SK-N-SH (cell line): Measurements from ENCODE around the gene GPSM3. TPM values are rescaled to one million over a fixed set of nuclear protein-coding genes. Genes with fewer than 3 reads are reported as not detected.

Experiments used
- CTCF ChIA-PET: fragments of 300-600, 350-600 bp; formaldehyde crosslinking; extraction: SDS; loops from one replicate; lab custom pipeline; 2021; lab: Yijun Ruan, JAX
- POLR2A ChIA-PET: fragments of 350-600 bp; sonication (Branson Sonifier 250); formaldehyde crosslinking; extraction: SDS; loops from one replicate; lab custom pipeline; 2020; ENCODE audit warnings: antibody characterized with exemption, inconsistent platforms; lab: Yijun Ruan, JAX
- DNase-seq: peaks from one replicate; pipeline ENCODE4 v3.0.0; 2012
- H2AFZ ChIP-seq: fragments of 200-600 bp; sonication (generic); 2 replicates; pipeline ENCODE4 v1.8.1; 2016; ENCODE audit warnings: antibody characterized with exemption, mild to moderate bottlenecking, low read depth
- H3F3A ChIP-seq: fragments of 200-600 bp; sonication (generic); replicated peaks from 2 replicates; pipeline ENCODE3; 2016; ENCODE audit warnings: antibody characterized with exemption, mild to moderate bottlenecking; ENCODE audit not compliant: insufficient read depth
- H3K27ac ChIP-seq, 2 experiments: fragments of 200-500 bp in 1 of 2; fragments of 200-600 bp in 1 of 2; sonication (Bioruptor generic) in 1 of 2; sonication (generic), shearing (Covaris generic) in 1 of 2; 2 replicates each; pipeline versions ENCODE4 v1.5.1 to v1.6.1; 2014 to 2016; ENCODE audit warnings: low read depth in 2 of 2, inconsistent platforms in 1 of 2, low read length in 1 of 2, mild to moderate bottlenecking in 1 of 2, mixed read lengths in 1 of 2
- H3K27me3 ChIP-seq: fragments of 200-600 bp; sonication (generic), shearing (Covaris generic); 2 replicates; pipeline ENCODE4 v1.6.1; 2016; ENCODE audit warnings: mixed run types; ENCODE audit not compliant: insufficient read depth
- H3K36me3 ChIP-seq, 2 experiments: fragments of 200-500 bp in 1 of 2; fragments of 200-600 bp in 1 of 2; sonication (Bioruptor generic) in 1 of 2; sonication (generic) in 1 of 2; replicated peaks in 1 of 2; 2 replicates each; pipeline versions ENCODE3 to v1.5.1; 2014 to 2016; ENCODE audit warnings: low read length in 1 of 2, mild to moderate bottlenecking in 1 of 2; ENCODE audit not compliant: insufficient read depth in 2 of 2, control insufficient read depth in 1 of 2
- H3K4me1 ChIP-seq, 2 experiments: fragments of 200-500 bp in 1 of 2; fragments of 200-600 bp in 1 of 2; sonication (Bioruptor generic) in 1 of 2; sonication (generic), shearing (Covaris generic) in 1 of 2; 2 replicates each; pipeline versions ENCODE4 v1.5.1 to v1.6.1; 2014 to 2016; ENCODE audit warnings: low read depth in 1 of 2, low read length in 1 of 2, mixed run types in 1 of 2; ENCODE audit not compliant: insufficient read depth in 2 of 2, control insufficient read depth in 1 of 2
- H3K4me2 ChIP-seq: fragments of 200-600 bp; sonication (generic), shearing (Covaris generic); 2 replicates; pipeline ENCODE4 v1.6.1; 2017; ENCODE audit warnings: mixed run types
- H3K4me3 ChIP-seq, 2 experiments: fragments of 200-500 bp in 1 of 2; fragments of 200-600 bp in 1 of 2; sonication (Bioruptor generic) in 1 of 2; sonication (generic), shearing (Covaris generic) in 1 of 2; 2 replicates each; pipeline versions ENCODE4 v1.5.1 to v1.8.1; 2014 to 2016; ENCODE audit warnings: low read depth in 2 of 2, inconsistent platforms in 1 of 2, low read length in 1 of 2, mild to moderate bottlenecking in 1 of 2, mixed read lengths in 1 of 2, moderate library complexity in 1 of 2
- H3K79me2 ChIP-seq: fragments of 200-600 bp; sonication (generic); 2 replicates; pipeline ENCODE4 v1.8.1; 2017; ENCODE audit warnings: mild to moderate bottlenecking; ENCODE audit not compliant: insufficient read depth
- H3K9ac ChIP-seq: fragments of 200-600 bp; sonication (generic); 2 replicates; pipeline ENCODE4 v1.6.1; 2017; ENCODE audit warnings: mixed run types
- H3K9me2 ChIP-seq: fragments of 200-600 bp; sonication (generic); 2 replicates; pipeline ENCODE4 v1.6.1; 2017; ENCODE audit warnings: mixed run types
- H3K9me3 ChIP-seq: fragments of 200-600 bp; sonication (generic); 2 replicates; pipeline ENCODE4 v1.6.1; 2017; ENCODE audit warnings: mixed run types, mild to moderate bottlenecking, moderate library complexity
- H4K20me1 ChIP-seq: fragments of 200-600 bp; sonication (generic); 2 replicates; pipeline ENCODE4 v1.6.1; 2017; ENCODE audit warnings: mild to moderate bottlenecking, mixed run types; ENCODE audit not compliant: insufficient read depth
- CHD2 ChIP-seq: fragments of 150-350 bp; IDR thresholded peaks from 2 replicates; pipeline ENCODE4 v1.6.1; 2018; ENCODE audit warnings: low read length; ENCODE audit not compliant: partially characterized antibody
- ELF1 ChIP-seq: IDR thresholded peaks from 2 replicates; pipeline ENCODE4 v1.4.0; 2012
- JUND ChIP-seq: IDR thresholded peaks from 2 replicates; pipeline ENCODE4 v1.4.0; 2012
- MXI1 ChIP-seq: IDR thresholded peaks from 2 replicates; pipeline ENCODE4 v1.6.1; 2012; ENCODE audit warnings: mild to moderate bottlenecking, low read depth, low read length, improper control_type of control experiment
- NFIC ChIP-seq: IDR thresholded peaks from 2 replicates; pipeline ENCODE4 v1.4.0; 2012; ENCODE audit warnings: borderline replicate concordance
- NRF1 ChIP-seq: IDR thresholded peaks from 2 replicates; pipeline ENCODE4 v1.6.1; 2012; ENCODE audit warnings: low read depth, mild to moderate bottlenecking, low read length
- POLR2AphosphoS5 ChIP-seq: IDR thresholded peaks from 2 replicates; pipeline ENCODE4 v1.6.1; 2012; ENCODE audit warnings: low read depth, low read length
- RFX5 ChIP-seq: IDR thresholded peaks from 2 replicates; pipeline ENCODE4 v1.6.1; 2012; ENCODE audit warnings: mild to moderate bottlenecking, improper control_type of control experiment, low read length
- RXRA ChIP-seq: IDR thresholded peaks from 2 replicates; pipeline ENCODE4 v1.4.0; 2012; ENCODE audit warnings: low read depth, mild to moderate bottlenecking, borderline replicate concordance
- SMC3 ChIP-seq: IDR thresholded peaks from 2 replicates; pipeline ENCODE4 v1.6.1; 2012; ENCODE audit warnings: low read depth, low read length, improper control_type of control experiment
- TEAD4 ChIP-seq: IDR thresholded peaks from 2 replicates; pipeline ENCODE4 v1.4.0; 2012; ENCODE audit warnings: mild to moderate bottlenecking, borderline replicate concordance; ENCODE audit not compliant: insufficient read depth
- YY1 ChIP-seq: IDR thresholded peaks from 2 replicates; pipeline ENCODE4 v1.4.0; 2012; ENCODE audit warnings: low read depth, mild to moderate bottlenecking
- WGBS: methylation state at CpG from one replicate; pipeline ENCODE4 v1.1.6; 2017; ENCODE audit warnings: low lambda C conversion rate; 5-methylcytosine and 5-hydroxymethylcytosine counted together
- polyA plus RNA-seq, 3 experiments: library from polyadenylated mRNA; depleted of rRNA; stranded (reverse); fragments of >200 nt; gene quantifications; 2 replicates each; pipeline ENCODE4 v1.2.3, GENCODE V29; 2012
- TF ChIP-seq, protein P1 (sequence below): IDR thresholded peaks from 2 replicates; pipeline ENCODE4 v1.4.0; 2012; ENCODE audit warnings: low read depth
- TF ChIP-seq, protein P2 (sequence below): IDR thresholded peaks from 2 replicates; pipeline ENCODE4; 2012
- TF ChIP-seq, protein P3 (sequence below): IDR thresholded peaks from 2 replicates; pipeline ENCODE4 v1.4.0; 2012; ENCODE audit warnings: low read depth, borderline replicate concordance
- TF ChIP-seq, protein P4 (sequence below): fragments of 200-600 bp; sonication (generic); IDR thresholded peaks from 2 replicates; pipeline ENCODE4 v1.6.1; 2017; ENCODE audit warnings: antibody characterized with exemption, mild to moderate bottlenecking, moderate library complexity
- TF ChIP-seq, protein P5 (sequence below): fragments of 150-350 bp; IDR thresholded peaks from 2 replicates; pipeline ENCODE4 v1.6.1; 2016; ENCODE audit warnings: mild to moderate bottlenecking, low read depth, low read length

GPSM3 gene
- polyA plus RNA-seq, 1 of the 3 experiments (the other 2 are of a cell fraction): 1.5 TPM

DNA sequence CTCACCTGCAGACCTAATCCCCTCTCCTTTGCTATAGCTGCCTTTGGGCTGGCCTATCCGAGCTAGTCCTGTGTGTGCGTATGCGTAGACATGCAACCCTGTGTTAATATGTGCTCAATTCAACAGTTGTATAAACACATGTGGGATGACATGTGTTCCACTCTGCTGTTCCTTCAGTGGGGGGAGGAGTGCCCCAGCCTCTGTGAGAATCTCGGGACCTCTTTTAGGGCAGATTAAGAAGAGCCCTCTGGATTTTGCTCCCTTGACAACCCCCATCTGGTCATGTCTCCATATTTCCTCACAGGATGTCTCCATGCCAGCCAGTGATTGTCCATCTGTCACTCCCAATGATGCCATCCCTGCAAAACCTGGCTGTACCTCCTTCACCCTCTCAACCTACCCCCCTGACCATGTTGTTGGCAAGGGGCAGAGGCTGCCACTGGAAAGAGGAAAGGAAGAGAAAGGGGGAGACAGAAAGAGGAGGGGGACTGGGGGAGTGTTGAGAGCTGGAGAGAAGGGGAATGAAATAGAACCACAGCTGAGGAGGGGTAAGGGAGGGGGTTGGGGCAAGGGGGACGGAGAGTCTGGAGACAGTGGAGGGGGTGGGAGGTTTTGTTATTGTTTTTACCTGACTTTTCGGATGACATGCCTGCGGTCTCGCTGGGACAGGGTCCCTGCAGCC lies 41.1 kb downstream of the GPSM3 start:
- no peaks in the 10 kb centered on the region for H3K9me3 ChIP-seq
- no peaks in the 10 kb centered on the region for H3K9me2 ChIP-seq
- H3K4me1 ChIP-seq: peaks cover 13 to 31% of the 10 kb centered on the region in 2 experiments; a peak in 3 of 4 replicates
- no peak for DNase-seq
- TF ChIP-seq MXI1: peak; percentile 24; the same call in 1 of the 2 replicates
- TF ChIP-seq, protein P1, sequence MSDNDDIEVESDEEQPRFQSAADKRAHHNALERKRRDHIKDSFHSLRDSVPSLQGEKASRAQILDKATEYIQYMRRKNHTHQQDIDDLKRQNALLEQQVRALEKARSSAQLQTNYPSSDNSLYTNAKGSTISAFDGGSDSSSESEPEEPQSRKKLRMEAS: no peak
- TF ChIP-seq, protein P2, sequence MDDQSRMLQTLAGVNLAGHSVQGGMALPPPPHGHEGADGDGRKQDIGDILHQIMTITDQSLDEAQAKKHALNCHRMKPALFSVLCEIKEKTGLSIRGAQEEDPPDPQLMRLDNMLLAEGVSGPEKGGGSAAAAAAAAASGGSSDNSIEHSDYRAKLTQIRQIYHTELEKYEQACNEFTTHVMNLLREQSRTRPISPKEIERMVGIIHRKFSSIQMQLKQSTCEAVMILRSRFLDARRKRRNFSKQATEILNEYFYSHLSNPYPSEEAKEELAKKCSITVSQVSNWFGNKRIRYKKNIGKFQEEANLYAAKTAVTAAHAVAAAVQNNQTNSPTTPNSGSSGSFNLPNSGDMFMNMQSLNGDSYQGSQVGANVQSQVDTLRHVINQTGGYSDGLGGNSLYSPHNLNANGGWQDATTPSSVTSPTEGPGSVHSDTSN: no peak
- CTCF ChIA-PET: interaction anchor here (0.6 to 0.9 kb wide), 3 partner anchors 14 to 33 kb away, joined by 3 to 8 read pairs (median 3); no protein-coding TSS in a partner anchor
- H3K27me3 ChIP-seq: no peaks in the 10 kb centered on the region
- WGBS: 61% methylated on average over 7 of the region's 8 CpGs
- H3K9ac ChIP-seq: no peak overlapping the region
- POLR2A ChIA-PET: interaction anchor here (1.6 kb wide), 1 partner anchor 26 kb away, joined by 5 read pairs; no protein-coding TSS in a partner anchor
- peaks cover 4% of the 10 kb centered on the region for H3F3A ChIP-seq
- peak overlapping the region in 1 of 2 experiments; percentile 41; a peak in 3 of 4 replicates for H3K4me3 ChIP-seq
- no peak overlapping the region for H2AFZ ChIP-seq
- peak overlapping the region; percentile 64 for H3K4me2 ChIP-seq
- no peaks in the 10 kb centered on the region for H4K20me1 ChIP-seq
- no peak overlapping the region; a peak in 1 of 4 replicates for H3K27ac ChIP-seq
- peaks cover 0 to 2% of the 10 kb centered on the region in 2 experiments for H3K36me3 ChIP-seq
- H3K79me2 ChIP-seq: peaks cover 19% of the 10 kb centered on the region

DNA sequence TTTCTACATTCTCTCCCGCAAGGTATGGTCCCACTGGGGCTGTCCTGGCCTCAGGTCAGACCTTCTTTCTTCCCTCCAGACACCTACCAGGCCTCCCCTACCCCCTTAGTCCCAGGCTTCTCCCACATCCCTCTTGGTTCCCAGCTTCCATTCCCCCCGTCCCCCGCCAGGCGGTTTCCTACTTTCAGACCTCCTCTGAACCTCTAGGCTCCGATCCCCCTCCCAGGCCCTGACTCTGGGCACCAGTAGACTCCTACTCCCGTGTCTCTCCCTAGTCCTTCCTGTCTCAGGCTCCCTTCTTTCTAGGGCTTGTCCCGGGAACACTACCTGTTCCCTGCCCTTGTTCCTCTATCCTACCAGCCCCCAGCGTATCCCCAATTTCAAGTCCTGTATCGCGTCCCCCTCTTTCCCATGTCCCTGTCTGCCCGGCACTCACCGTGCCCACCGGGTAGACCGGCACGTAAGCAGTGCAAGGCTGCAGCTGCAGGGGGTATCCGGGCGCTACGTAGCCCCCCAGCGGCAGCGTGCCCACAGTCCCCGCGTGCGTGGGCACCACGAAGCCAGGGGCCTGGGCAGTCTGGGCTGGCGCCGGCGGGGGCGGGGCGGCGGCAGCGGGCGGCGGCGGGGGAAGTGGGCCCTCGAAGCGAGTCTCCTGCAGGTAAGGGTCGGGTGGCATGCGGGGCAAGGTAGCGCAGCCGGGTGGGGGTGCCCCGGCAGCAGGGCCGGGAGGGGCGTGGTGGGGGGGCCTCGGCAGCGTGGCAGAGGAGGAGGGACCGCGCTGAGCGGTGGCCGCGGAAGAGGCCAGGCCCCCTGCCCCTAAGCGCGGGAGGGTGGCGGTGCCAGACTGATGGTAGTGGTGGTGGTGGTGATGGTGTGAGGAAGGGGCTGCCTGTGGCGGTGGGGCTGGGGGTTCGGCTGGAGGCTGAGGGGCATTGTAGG lies 42.2 kb downstream of the GPSM3 start:
- H3K9ac ChIP-seq: no peak overlapping the region
- no peaks in the 10 kb centered on the region for H3K9me3 ChIP-seq
- H3K4me1 ChIP-seq: peaks cover 13 to 27% of the 10 kb centered on the region in 2 experiments; a peak in 3 of 4 replicates
- DNase-seq: no peak
- no peak overlapping the region for H3K4me3 ChIP-seq
- H3K27me3 ChIP-seq: no peaks in the 10 kb centered on the region
- ChIA-PET POLR2A (no interaction called here), CTCF (no interaction called here)
- WGBS: 91% methylated on average over 51 of the region's 55 CpGs
- H3K27ac ChIP-seq: no peak overlapping the region
- no peaks in the 10 kb centered on the region for H4K20me1 ChIP-seq
- no peak overlapping the region for H2AFZ ChIP-seq
- peaks cover 11% of the 10 kb centered on the region for H3K79me2 ChIP-seq
- no peaks in the 10 kb centered on the region for H3K36me3 ChIP-seq
- H3K4me2 ChIP-seq: no peak overlapping the region
- peaks cover 4% of the 10 kb centered on the region for H3F3A ChIP-seq
- no peaks in the 10 kb centered on the region for H3K9me2 ChIP-seq
- TF ChIP-seq, protein P2: no peak
- no peak for TF ChIP-seq RXRA
- no peak for TF ChIP-seq CHD2
- TF ChIP-seq, protein P3, sequence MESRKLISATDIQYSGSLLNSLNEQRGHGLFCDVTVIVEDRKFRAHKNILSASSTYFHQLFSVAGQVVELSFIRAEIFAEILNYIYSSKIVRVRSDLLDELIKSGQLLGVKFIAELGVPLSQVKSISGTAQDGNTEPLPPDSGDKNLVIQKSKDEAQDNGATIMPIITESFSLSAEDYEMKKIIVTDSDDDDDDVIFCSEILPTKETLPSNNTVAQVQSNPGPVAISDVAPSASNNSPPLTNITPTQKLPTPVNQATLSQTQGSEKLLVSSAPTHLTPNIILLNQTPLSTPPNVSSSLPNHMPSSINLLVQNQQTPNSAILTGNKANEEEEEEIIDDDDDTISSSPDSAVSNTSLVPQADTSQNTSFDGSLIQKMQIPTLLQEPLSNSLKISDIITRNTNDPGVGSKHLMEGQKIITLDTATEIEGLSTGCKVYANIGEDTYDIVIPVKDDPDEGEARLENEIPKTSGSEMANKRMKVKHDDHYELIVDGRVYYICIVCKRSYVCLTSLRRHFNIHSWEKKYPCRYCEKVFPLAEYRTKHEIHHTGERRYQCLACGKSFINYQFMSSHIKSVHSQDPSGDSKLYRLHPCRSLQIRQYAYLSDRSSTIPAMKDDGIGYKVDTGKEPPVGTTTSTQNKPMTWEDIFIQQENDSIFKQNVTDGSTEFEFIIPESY: no peak
- no peak for TF ChIP-seq NFIC
- TF ChIP-seq POLR2AphosphoS5: no peak
- no peak for TF ChIP-seq SMC3
- TF ChIP-seq RFX5: no peak
- TF ChIP-seq NRF1: no peak
- TF ChIP-seq, protein P4, sequence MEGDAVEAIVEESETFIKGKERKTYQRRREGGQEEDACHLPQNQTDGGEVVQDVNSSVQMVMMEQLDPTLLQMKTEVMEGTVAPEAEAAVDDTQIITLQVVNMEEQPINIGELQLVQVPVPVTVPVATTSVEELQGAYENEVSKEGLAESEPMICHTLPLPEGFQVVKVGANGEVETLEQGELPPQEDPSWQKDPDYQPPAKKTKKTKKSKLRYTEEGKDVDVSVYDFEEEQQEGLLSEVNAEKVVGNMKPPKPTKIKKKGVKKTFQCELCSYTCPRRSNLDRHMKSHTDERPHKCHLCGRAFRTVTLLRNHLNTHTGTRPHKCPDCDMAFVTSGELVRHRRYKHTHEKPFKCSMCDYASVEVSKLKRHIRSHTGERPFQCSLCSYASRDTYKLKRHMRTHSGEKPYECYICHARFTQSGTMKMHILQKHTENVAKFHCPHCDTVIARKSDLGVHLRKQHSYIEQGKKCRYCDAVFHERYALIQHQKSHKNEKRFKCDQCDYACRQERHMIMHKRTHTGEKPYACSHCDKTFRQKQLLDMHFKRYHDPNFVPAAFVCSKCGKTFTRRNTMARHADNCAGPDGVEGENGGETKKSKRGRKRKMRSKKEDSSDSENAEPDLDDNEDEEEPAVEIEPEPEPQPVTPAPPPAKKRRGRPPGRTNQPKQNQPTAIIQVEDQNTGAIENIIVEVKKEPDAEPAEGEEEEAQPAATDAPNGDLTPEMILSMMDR: no peak
- TF ChIP-seq ELF1: no peak
- no peak for TF ChIP-seq TEAD4
- TF ChIP-seq JUND: no peak
- TF ChIP-seq, protein P5, sequence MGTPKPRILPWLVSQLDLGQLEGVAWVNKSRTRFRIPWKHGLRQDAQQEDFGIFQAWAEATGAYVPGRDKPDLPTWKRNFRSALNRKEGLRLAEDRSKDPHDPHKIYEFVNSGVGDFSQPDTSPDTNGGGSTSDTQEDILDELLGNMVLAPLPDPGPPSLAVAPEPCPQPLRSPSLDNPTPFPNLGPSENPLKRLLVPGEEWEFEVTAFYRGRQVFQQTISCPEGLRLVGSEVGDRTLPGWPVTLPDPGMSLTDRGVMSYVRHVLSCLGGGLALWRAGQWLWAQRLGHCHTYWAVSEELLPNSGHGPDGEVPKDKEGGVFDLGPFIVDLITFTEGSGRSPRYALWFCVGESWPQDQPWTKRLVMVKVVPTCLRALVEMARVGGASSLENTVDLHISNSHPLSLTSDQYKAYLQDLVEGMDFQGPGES: no peak
- TF ChIP-seq YY1: no peak
